Epidermal melanocyte (primary cell): ENCODE data around the gene FAM174B.
A peak's percentile ranks its signal among the peaks of the same experiment; 100 is the strongest.

ENCODE experiments used
- DNase-seq: peaks from one replicate; pipeline ENCODE4 v3.0.0; 2011; ENCODE audit warnings: low spot score; ENCODE audit not compliant: insufficient read length

The FAM174B gene

DNA sequence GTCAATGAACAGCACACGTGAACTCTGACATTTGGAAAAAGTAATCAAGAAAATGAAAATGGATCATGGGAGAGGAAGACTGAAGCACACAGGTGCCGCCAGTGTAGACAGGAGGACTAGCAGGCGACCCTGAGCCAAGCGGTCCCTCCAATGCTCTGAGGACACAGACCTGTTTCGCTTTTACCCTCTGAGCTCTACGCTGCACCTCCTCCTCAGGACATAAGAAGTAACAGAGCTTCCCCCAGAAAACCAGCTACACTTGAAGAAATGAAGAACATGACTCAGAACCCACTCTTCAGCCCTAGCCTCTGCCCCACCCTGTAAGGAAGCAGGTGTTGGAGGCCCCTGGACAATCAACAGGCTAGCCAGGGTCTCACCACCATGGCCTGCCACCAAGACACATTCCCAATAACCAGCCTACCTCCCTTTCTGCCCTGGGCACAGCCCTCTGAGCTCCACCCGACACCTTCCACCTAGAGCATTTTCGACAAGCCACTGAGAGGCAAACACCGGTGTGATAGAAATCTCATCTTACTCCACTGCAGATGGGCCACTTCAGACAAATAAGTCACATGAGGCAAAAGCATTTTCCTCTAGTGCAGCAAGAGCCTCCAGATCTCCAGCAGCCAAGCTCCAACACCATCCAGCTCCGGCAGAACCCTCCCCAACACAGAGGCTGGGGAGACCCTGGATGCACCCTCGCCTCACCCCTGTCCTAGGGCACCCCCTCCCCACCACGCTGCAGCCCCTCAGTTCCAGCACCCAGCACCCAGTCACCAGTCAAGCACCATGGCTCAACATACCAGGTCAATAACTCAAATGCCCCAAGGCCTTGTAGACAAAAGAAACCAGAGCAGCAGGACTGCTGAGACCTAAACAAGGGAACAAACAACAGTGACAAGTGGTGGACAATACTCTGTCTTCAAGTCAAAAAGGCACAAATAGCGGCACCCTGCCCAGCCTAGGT is 11.4 kb downstream of the FAM174B start:
- no peak for DNase-seq

DNA sequence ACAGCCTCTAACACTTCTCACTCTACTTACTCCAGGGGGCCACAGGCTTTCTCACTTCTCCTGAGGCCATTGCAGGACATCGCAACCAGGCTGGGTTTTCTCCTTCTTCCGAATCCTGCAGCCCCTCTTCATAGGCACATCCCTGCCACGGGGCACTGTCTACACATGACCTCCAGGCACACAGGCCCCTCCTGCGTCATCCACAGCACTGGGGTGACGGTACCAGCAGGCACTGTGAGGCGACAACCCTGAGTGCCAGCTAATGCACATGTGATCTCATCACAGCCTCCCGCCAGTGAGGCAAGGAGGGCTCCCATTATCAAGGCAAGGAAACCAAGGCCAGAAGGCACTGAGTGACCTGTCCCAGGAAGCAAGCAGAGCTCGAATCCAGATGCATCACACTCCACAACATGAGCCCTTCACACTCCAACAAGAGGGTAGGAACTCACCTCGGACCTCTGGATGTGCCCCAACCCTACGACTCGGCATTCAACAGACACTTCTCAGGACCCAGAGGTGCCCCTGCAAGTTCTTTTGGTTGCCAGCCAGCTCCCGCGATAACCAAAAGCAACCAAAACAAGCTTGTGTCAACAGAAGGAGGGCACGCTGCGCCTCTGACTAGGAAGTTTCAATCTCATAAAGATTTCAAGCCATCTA is 16.7 kb downstream of the FAM174B start:
- DNase-seq, result no peak

DNA sequence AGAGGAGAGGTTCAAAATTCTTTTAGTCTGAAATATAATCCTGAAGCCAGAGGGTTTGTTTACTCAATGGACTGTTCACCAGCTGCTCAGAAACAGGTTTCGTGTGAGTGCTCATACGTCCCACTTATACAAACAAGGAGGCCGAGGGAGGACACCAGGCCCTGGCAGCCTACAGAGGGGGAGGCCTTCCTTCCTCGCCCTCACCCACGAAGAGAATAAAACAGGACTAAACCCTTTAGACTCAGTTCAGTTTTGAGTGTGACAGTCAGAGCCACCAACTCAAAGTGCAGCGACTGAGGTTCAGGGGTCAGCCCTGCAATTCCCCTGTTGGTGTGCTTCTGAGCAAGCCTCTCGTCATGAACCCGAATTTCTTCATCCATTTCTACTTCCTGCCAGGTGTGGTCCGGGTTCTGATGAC is 17.3 kb downstream of the FAM174B start:
- no peak for DNase-seq

DNA sequence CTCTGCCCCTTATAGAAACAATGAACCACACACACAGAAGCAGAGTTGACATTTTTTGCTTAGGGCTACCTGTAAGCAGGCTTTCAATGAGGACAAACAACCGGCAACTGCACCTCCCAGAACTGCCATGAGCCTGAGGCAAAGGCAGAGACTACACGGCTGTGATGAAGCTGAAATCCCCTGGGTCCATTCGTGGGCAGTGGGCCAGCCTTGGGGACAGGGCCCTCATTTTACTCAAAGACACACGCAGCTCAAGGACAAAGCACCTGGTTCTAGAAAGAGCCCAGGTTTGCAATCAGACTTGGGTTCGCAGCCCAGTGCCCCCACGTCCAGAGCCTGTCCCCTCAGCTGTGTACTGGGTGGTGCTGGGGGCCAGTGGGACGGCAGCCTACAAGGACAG is 17.9 kb downstream of the FAM174B start:
- DNase-seq, result no peak

DNA sequence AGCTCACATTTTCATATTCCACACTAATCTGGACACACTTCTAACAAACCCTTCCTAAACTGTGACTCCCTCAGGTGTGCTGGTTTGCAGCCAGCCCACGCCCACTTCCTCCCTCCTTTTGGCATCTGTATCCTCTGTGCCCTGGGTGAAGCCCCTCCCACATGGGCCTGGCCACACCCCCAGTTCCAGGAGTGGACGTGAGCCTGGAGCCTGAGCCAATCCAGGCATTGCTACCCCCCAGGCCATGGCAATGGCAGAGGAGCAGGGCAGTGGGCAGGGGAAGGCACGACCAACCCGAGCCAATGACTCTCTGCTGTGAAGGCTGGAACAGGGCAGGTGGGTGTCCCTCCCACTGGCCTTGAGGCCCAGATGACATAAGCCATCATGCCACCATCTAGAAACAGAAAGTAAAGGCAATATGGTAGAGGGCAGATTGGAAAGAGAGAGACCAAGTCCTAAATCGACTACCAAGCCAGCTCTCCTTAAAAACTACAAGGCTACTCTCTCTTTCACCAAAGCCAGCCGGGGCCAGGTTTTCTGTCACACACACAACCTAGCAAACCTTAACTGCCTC is 18.6 kb downstream of the FAM174B start:
- DNase-seq, result no peak

DNA sequence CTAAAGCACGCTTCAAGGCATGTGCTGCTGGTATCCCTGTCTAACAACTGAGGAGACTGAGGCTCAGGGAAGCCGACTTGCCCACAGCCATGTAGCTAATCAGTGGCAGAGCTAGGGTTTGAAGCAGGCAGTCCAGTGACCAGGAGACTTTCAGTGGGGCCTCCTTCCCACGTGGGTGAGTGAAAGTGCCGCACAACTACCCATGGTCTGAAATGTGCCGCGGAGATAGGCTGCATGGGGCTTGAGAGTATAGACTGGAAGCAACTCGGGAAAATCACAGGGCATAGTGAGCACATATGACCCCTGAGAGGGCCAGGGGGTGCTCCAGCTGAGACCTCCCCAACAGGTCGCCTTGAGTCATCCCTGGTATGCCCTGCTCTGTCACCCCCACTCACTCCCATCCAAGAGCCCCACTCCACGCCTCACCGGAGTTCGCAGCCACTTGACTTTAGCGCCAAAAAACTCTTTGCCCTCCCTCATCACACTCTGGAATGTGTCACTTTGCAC is 19.1 kb downstream of the FAM174B start:
- DNase-seq, result no peak

DNA sequence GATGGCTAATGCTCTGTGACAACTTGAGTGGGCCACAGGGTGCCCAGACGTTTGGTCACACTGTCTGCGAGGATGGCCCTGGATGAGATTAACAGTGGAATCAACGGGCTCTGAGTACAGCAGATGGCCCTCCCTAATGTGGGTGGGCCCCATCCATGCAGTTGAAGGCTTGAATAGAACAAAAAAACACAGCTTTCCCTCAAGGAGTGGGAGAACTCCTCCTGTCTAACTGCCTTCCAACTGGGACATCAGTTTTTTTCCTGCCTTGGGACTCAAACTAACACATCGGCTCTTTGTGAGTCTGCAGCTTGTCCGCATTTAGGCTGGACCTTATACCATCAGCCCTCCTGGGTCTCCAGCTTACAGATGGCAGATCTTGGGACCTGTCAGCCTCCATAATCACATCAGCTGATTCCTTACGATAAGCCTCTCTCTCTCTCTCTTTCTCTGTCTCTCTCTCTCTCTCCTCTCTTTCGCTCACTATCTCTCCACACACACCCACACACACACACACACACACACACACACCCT is 20.8 kb downstream of the FAM174B start:
- no peak for DNase-seq

DNA sequence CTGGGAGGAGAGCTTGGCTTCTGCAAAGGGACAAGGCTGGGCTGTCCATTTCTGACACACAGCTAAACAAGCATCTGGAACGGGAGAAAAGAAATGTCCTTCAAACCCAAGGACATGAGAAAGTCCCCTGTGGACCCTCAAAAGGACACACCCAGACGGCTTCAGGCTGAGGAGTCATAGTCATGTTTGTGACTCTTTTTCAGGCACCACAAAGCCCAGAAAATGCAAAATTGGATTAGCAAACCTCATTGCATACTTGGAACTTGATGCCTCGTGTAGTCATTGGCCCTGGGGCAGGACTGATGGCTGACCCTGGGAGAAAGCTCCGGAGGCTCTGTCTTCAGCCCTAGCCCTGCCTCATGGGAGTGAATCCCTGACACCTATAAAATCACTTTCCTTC is 21.5 kb downstream of the FAM174B start:
- no peak for DNase-seq

DNA sequence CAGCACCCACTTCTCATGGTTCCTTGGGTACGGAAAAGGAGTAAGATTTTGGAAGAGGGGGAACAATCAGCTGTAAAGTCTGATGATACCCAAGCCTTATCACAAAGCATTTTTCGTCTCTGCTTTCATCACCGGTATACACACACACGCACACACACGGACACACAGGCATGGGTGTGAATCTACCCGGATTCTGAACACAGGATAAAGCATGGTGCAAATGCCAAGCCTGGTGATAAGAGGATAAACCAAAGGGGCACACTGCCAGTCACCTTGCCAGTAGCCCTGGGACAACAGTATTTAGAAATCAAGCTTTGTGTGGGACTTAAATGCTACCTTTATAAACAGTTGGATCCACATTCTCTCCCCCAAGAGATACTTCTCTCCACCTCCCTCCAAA is 22.2 kb downstream of the FAM174B start:
- DNase-seq, result no peak

DNA sequence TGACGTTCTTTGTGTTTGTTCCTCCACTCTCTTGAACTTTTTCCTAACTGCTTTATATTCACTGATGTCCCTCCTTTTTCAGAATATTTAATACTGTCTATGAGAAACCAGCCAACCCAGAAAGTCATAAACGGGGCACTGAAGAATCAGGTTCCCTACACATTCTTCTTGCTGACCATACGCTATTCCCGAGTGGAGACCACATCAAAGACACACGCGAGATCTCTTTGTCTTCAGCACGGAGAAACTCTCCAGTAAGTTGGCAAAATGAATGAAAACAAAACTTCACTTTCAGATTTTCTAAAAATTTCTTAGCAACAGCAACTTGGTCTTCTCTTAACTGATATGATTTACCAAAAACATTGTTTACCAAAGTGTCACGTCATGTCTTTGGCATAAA is 22.6 kb downstream of the FAM174B start:
- DNase-seq, result no peak

DNA sequence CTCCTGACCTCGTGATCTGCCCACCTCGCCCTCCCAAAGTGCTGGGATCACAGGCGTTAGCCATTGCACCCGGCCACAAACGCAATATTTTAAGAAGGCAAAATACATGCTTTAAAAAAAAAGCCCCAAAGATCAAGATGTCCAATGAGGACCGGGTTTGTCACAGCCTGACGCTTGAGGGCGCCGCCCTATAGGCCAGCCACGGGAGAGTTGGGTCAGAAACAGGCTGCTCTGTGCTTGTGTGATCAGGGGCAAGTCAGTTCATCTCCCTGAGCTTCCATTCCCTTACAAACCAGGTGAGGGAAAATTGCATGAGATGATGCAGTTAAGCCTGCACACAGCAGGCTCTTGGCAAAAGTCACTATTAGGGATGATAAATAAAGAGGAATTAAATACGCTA is 23.9 kb downstream of the FAM174B start:
- DNase-seq, result no peak

DNA sequence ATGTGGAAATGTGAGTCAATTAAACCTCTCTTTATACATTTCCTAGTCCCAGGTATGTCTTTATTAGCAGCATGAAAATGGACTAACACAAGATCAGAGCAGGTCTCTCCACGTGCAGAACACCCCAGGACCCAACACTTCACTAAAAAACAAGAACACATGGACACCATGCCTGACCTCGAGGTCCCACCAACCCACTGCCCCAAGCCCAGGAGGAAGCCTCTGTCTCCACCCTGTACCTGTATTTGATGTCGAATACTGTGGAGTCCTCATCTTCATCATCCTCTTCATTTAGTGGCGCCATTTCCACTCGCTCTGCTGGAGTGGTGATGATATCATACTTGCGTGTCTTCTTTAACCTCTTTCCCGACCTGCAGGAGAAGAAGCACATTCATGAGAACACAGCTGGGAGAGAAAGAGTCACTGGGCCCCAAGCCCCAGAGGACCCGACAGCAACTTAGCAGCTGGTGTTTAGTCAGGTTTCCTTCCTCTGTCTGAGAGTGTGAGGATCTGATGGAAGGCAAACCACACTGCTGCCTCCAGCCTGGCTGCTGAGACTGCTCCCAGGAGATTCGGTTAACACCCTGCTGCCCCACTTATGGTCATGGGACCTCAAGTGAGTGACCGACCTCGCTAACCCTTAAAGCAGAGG is 25.5 kb downstream of the FAM174B start:
- no peak for DNase-seq

DNA sequence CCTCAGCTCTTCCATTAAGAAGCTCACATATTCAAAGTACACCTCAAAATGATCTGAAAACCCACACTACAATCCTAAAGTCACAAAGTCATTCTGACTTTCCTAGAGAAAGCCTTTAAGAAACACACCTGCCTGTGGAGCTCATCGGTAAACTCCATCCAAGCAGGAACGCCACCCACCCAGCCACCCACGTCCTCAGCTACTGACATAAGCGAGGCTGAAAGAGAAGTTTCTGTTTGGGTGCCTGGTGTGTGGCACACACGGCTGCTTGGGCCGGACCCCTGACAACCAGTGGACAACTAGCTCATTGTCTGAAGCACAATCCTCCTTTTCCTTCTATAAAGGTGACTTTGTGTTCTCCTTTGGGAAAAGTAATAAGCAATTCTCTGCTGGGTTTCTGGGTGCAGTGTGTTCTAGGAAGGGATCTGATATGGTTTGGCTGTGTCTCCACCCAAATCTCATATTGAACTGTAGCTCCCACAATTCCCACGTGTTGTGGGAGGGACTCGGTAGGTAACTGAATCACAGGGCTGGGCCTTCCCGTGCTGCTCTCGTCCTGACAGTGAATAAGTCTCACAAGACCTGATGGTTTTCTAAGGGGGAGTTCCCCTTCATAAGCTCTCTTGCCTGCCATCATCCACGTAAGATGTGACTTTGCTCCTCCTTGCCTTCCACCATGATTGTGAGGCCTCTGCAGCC is 26.1 kb downstream of the FAM174B start:
- DNase-seq, result no peak

DNA sequence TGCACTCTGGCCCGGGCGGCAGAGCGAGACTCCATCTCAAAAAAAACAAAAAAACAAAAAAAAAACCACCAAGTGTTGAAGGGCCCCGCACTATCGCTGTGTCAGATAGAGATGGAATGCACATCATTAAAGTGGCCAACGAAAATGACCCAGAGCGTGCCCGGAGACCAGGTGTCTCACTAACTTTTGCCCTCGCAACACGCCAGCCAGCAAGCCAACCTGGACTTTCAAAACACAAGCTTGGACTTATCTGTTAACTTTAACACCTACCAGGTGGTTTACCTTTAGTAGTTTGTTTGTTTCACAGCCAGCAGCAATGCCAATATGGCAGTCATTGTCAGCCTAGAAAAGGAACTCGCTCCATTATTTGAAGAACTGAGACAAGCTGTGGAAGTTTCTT is 28.6 kb downstream of the FAM174B start:
- no peak for DNase-seq

DNA sequence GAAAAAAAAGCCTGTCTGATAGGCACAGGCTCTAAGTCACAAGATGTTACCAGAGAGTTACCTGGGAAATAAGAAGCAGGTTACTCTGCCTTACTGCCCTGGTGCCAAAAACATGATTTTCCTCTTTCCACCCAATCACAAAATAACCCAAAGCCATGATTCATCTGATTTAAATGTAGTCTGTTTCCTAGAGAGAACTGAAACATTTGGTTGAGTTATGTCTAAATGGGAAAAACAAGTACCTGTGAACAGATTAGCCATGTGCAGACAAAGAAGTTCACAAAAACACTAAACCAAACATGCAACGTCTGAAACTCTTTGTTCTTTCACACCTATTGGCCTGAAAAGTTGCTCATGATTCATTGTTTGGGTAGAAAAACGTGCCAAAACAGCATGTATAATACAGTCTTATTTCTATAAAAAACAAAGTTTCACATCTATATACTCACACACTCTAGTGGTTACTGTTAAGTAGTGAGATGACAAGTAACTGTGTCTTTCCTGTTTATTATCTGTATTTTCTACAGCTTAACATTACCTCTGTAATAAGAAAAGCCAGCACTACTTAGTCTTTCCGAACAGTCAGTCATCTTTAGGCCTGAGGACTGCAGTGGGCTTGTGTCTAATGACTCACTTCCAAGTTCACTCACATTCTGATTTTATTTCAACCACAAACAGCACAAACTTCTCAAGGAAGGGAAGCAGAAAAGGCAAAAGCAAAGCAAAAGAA is 30.2 kb downstream of the FAM174B start:
- no peak for DNase-seq

DNA sequence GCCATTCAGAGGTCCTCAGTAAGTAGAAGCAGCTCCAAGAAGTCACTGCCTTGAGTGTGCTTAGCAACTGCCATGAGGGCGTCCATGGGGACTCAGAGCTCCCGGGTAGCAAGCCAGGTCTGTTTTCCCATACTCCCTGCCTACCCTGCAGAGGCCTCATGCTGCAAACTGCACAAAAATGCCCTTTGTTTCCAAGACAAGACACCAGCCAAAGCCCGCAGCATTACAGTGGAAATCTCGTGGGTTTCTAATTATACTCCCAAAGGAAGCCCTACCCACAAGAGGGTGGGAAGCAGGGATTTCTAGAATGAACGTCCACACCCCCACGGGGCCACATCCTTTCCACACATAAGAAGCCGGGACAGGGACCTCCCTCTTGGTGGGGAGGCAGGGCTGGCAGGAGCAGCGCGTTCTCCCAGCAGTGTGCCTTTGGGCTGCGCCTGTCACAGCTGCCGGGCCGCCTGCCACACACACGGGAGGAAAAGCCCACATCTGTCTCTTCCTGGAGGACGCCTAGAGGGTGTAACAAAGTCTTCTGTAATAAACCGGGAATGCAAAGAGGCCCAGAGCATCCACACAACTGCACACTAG is 31.1 kb downstream of the FAM174B start:
- peak; percentile 43 for DNase-seq

DNA sequence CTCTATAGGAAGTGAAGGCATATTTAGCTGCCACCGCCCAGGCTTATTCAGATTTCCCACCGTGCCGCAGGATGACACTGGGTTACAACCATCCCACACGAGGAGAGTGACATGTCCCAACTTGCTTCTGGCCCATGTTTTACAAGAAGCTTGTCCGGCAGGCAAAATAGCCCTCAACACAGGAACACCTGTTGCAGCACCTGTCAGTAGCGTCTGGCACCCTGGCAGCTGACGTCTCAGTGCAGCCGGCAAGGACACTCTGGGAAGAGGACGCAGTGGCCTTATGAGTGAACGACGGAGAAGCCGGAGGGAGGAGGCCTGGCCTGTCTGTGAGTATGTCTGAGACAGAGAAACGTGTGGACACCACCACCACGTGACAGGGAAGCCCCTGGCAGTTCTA is 32.1 kb downstream of the FAM174B start:
- DNase-seq, result no peak

DNA sequence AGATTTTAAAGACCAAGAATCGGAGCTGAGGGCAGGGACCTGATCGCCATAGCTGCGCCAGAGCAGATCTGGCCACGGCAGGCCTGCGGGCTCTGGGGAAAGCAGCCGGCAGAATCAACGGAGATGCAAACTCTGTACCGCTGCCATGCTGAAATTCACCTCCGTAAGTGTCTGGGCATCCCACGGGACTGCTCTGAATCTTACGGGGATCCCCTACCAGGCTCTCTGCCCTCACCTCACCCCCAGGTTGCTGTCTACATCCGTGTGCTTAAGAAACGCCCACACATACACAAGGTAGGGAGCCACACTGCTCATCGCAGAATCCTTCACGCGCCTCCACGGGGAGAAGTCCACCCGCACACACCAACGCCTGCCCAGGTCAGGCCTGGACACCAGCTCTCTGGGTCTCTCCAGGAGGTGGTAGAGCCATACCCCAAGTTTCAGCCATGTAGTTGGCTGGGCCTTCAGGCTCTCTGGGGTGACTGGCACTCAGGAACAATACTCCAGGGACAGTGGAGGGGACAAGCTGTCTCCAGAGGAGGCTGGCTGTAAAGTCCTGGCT is 33.5 kb downstream of the FAM174B start:
- no peak for DNase-seq

DNA sequence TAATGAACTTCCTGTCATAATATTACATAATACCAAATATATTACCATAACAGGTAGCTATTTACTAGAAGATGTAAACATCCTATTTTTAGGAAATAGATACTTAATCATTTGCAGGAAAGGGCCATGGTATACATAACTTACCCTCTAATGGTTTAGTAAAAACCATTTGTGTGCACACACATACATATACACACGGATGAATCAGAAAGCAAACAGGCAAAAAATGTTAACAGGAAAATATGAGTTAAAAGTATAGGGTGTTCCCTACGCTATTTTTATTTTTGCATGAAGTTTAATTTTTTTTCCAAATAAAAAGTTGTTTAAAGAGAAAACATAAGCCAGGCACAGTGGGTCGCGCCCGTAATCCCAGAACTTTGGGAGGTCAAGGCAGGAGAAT is 34.6 kb downstream of the FAM174B start:
- no peak for DNase-seq
